HepG2 (cell line): ENCODE measurements around the gene APRT. TPM values are rescaled to one million over a fixed set of nuclear protein-coding genes. Genes with fewer than 3 reads are reported as not detected.

Experiments used
- ATAC-seq: fragments of 200-7000 bp; cut with Tn5 transposase; 3 replicates; pipeline ENCODE4 v1.9.1; 2020; ENCODE audit warnings: mild to moderate bottlenecking, moderate library complexity
- BruUV-seq: library from RNA; stranded (reverse); fragments of 400-500 nt; replicated peaks from 2 replicates; lab custom pipeline; 2021; lab: Mats Ljungman, UMichigan
- CTCF ChIA-PET: fragments of 300-600 bp; formaldehyde crosslinking; extraction: SDS; loops from one replicate; lab custom pipeline; 2021; ENCODE audit warnings: low total read pairs, inconsistent platforms, low intra/inter-chr PET ratio; lab: Yijun Ruan, JAX
- POLR2A ChIA-PET: fragments of 350-600 bp; sonication (Branson Sonifier 250); formaldehyde crosslinking; loops from one replicate; lab custom pipeline; 2020; ENCODE audit warnings: antibody characterized with exemption, inconsistent platforms; lab: Yijun Ruan, JAX
- DNase-seq: peaks from one replicate; pipeline ENCODE4 v3.0.0-alpha.2; 2015; ENCODE audit warnings: low spot score
- FAIRE-seq: peaks from 3 replicates; lab custom pipeline; 2011; peaks lifted over from hg19 to GRCh38; lab: Jason Lieb, UNC
- H2AFZ ChIP-seq: one replicate; pipeline ENCODE4 v1.6.1; 2011; ENCODE audit warnings: low read length, inconsistent platforms
- H3K27ac ChIP-seq: fragments of 300-600 bp; 3 replicates; pipeline ENCODE4 v1.8.0; 2011; ENCODE audit warnings: mixed run types, mild to moderate bottlenecking, mixed read lengths, low read length, inconsistent platforms; ENCODE audit not compliant: insufficient read depth; ENCODE audit errors: extremely low read length
- H3K27me3 ChIP-seq, 2 experiments: fragments of 200-600 bp in 1 of 2; 2 replicates in 1 of 2; 3 replicates in 1 of 2; pipeline versions ENCODE4 v1.6.0 to v1.8.0; 2011; ENCODE audit warnings: low read length in 2 of 2, mild to moderate bottlenecking in 2 of 2, moderate library complexity in 2 of 2, inconsistent platforms in 1 of 2; ENCODE audit not compliant: insufficient read depth in 2 of 2, control insufficient read depth in 1 of 2
- H3K36me3 ChIP-seq, 2 experiments: fragments of 200-600 bp in 1 of 2; replicated peaks in 1 of 2; 2 replicates in 1 of 2; 3 replicates in 1 of 2; pipeline versions ENCODE4 v1.5.1 to v1.8.0; 2011; ENCODE audit warnings: low read length in 2 of 2, inconsistent platforms in 1 of 2; ENCODE audit not compliant: insufficient read depth in 2 of 2, control insufficient read depth in 1 of 2
- H3K4me1 ChIP-seq: 2 replicates; pipeline ENCODE4 v1.5.1; 2012; ENCODE audit warnings: low read length, inconsistent platforms; ENCODE audit not compliant: insufficient read depth
- H3K4me2 ChIP-seq: 2 replicates; pipeline ENCODE4 v1.6.0; 2011; ENCODE audit warnings: low read depth, low read length, inconsistent platforms
- H3K4me3 ChIP-seq, 3 experiments: fragments of 200-600 bp in 1 of 3; sonication (generic), shearing (Covaris generic) in 1 of 3; replicated peaks in 1 of 3; 2 replicates each; pipeline ENCODE4 v1.5.1; 2011 to 2016; ENCODE audit warnings: low read length in 3 of 3, inconsistent platforms in 2 of 3, low read depth in 2 of 3, mild to moderate bottlenecking in 2 of 3, control low read depth in 1 of 3, mixed read lengths in 1 of 3; ENCODE audit not compliant: insufficient read depth in 1 of 3
- H3K79me2 ChIP-seq: one replicate; pipeline ENCODE4 v1.6.1; 2011; ENCODE audit warnings: low read length, inconsistent platforms; ENCODE audit not compliant: insufficient read depth
- H3K9ac ChIP-seq: 2 replicates; pipeline ENCODE4 v1.6.0; 2011; ENCODE audit warnings: mild to moderate bottlenecking, low read depth, low read length, inconsistent platforms; ENCODE audit not compliant: insufficient read depth
- H3K9me3 ChIP-seq: 2 replicates; pipeline ENCODE4 v1.5.1; 2012; ENCODE audit warnings: mild to moderate bottlenecking, low read length
- H4K20me1 ChIP-seq: 2 replicates; pipeline ENCODE4 v1.6.0; 2011; ENCODE audit warnings: inconsistent platforms, mild to moderate bottlenecking, low read length, moderate library complexity; ENCODE audit not compliant: insufficient read depth
- AGO2 ChIP-seq: fragments of 200-400 bp; formaldehyde crosslinking; optimal IDR thresholded peaks from 2 replicates; pipeline ENCODE3; 2017; ENCODE audit warnings: mild to moderate bottlenecking, low read depth, low read length, moderate library complexity
- CBX5 ChIP-seq: sonication (generic); formaldehyde crosslinking; IDR thresholded peaks from 2 replicates; pipeline ENCODE4 v1.4.0; 2020; ENCODE audit warnings: missing genetic modification reagents, borderline replicate concordance
- CREB1 ChIP-seq, 2 experiments: fragments of 450-650 bp in 1 of 2; IDR thresholded peaks; 2 replicates each; pipeline ENCODE4 v1.6.1; 2016 to 2017; ENCODE audit warnings: control low read depth in 1 of 2, mild to moderate bottlenecking in 1 of 2, missing compliant biosample characterization in 1 of 2, missing genetic modification characterization in 1 of 2
- KLF12 ChIP-seq: sonication (generic); formaldehyde crosslinking; IDR thresholded peaks from 2 replicates; pipeline ENCODE4 v1.4.0; 2020; ENCODE audit warnings: missing genetic modification reagents, borderline replicate concordance
- MYC ChIP-seq: sonication (generic); formaldehyde crosslinking; IDR thresholded peaks from 2 replicates; pipeline ENCODE4 v1.9.0; 2021; ENCODE audit warnings: missing genetic modification reagents, borderline replicate concordance
- POLR2AphosphoS2 ChIP-seq: IDR thresholded peaks from 2 replicates; pipeline ENCODE4 v1.6.1; 2011; ENCODE audit warnings: low read depth, low read length, improper control_type of control experiment
- POLR2G ChIP-seq: fragments of 200-400 bp; formaldehyde crosslinking; IDR thresholded peaks from 2 replicates; pipeline ENCODE4 v1.6.1; 2018; ENCODE audit warnings: mild to moderate bottlenecking, low read depth, low read length, moderate library complexity
- PRMT3 ChIP-seq: sonication (generic); formaldehyde crosslinking; IDR thresholded peaks from 2 replicates; pipeline ENCODE4 v1.8.1; 2022; ENCODE audit warnings: low read depth, mild to moderate bottlenecking, moderate library complexity, missing genetic modification reagents, borderline replicate concordance
- SMARCE1 ChIP-seq: fragments of 450-650 bp; IDR thresholded peaks from 2 replicates; pipeline ENCODE4 v1.6.1; 2017; ENCODE audit warnings: borderline replicate concordance
- SNRNP70 ChIP-seq: fragments of 200-400 bp; formaldehyde crosslinking; IDR thresholded peaks from 2 replicates; pipeline ENCODE4 v1.6.1; 2017; ENCODE audit warnings: mild to moderate bottlenecking, low read depth, low read length, moderate library complexity
- TARDBP ChIP-seq: sonication (generic); formaldehyde crosslinking; IDR thresholded peaks from 2 replicates; pipeline ENCODE4 v1.8.0; 2022; ENCODE audit warnings: mild to moderate bottlenecking, missing genetic modification reagents
- TMF1 ChIP-seq: sonication (generic); formaldehyde crosslinking; IDR thresholded peaks from 2 replicates; pipeline ENCODE4 v1.8.1; 2022; ENCODE audit warnings: low read depth, missing genetic modification reagents
- ZMAT3 ChIP-seq: sonication (generic); formaldehyde crosslinking; conservative IDR thresholded peaks from 2 replicates; pipeline ENCODE4 v1.7.0; 2021; ENCODE audit warnings: missing genetic modification reagents
- ZNF138 ChIP-seq: sonication (generic); formaldehyde crosslinking; IDR thresholded peaks from 2 replicates; pipeline ENCODE4 v1.5.0; 2020; ENCODE audit warnings: mild to moderate bottlenecking, low read depth, missing genetic modification reagents
- ZNF337 ChIP-seq: sonication (generic); formaldehyde crosslinking; IDR thresholded peaks from 2 replicates; pipeline ENCODE4 v1.5.1; 2020; ENCODE audit warnings: missing genetic modification reagents, low read depth, mild to moderate bottlenecking, borderline replicate concordance
- ZNF550 ChIP-seq: sonication (generic); formaldehyde crosslinking; IDR thresholded peaks from 2 replicates; pipeline ENCODE4 v1.4.0; 2020; ENCODE audit warnings: mild to moderate bottlenecking, missing genetic modification reagents, borderline replicate concordance
- WGBS: methylation state at CpG from one replicate; pipeline ENCODE4 v1.1.6; 2017; ENCODE audit warnings: low lambda C conversion rate; 5-methylcytosine and 5-hydroxymethylcytosine counted together
- in situ Hi-C: cut with HindIII; loops from 2 replicates; pipeline ENCODE4 v1.10.0; 2017; ENCODE audit warnings: low pct_unique_long_range_greater_than_20kb; ENCODE audit not compliant: extremely low pct_ligation_motif_present
- intact Hi-C: fragments of 100-400 bp; cut with micrococcal nuclease; formaldehyde crosslinking; loops from one replicate; pipeline ENCODE4 v1.10.0; 2022; ENCODE audit not compliant: unreplicated experiment
- polyA plus RNA-seq, 8 experiments: library from polyadenylated mRNA; depleted of rRNA in 3 of 8; stranded (reverse) in 7 of 8; unstranded in 1 of 8; fragments of >200 nt; fragmentation: Illumina TruSeq in 4 of 8; extraction: Trizol in 4 of 8; gene quantifications; 2 replicates each; pipeline versions ENCODE4 v1.2.1 to v1.2.3, GENCODE V29; 2011 to 2016; ENCODE audit warnings: low read depth in 4 of 8, missing spikeins in 1 of 8, mixed read lengths in 1 of 8; ENCODE audit not compliant: insufficient read depth in 1 of 8
- total RNA-seq, 5 experiments: library from RNA; depleted of rRNA; stranded (reverse); fragments of >200 nt; fragmentation: Illumina TruSeq; extraction: Trizol; gene quantifications; 2 replicates each; pipeline ENCODE4 v1.2.3, GENCODE V29; 2016; ENCODE audit warnings: low read depth in 1 of 5
- TF ChIP-seq, protein P1 (sequence below): sonication (generic); formaldehyde crosslinking; IDR thresholded peaks from 2 replicates; pipeline ENCODE4 v1.5.1; 2020; ENCODE audit warnings: mild to moderate bottlenecking, missing genetic modification reagents, borderline replicate concordance
- TF ChIP-seq, protein P2 (sequence below): sonication (generic); formaldehyde crosslinking; IDR thresholded peaks from 2 replicates; pipeline ENCODE4 v1.4.0; 2020; ENCODE audit warnings: missing genetic modification reagents, borderline replicate concordance
- TF ChIP-seq, protein P3 (sequence below): sonication (generic); formaldehyde crosslinking; IDR thresholded peaks from 2 replicates; pipeline ENCODE4 v1.8.1; 2023; ENCODE audit warnings: mild to moderate bottlenecking, missing genetic modification reagents, borderline replicate concordance

Gene APRT
- total and polyA plus RNA-seq, 2 of the 13 experiments (the other 11 are each of a cell fraction or from before 2014, with no cell fraction given), result 155 to 242 TPM

DNA sequence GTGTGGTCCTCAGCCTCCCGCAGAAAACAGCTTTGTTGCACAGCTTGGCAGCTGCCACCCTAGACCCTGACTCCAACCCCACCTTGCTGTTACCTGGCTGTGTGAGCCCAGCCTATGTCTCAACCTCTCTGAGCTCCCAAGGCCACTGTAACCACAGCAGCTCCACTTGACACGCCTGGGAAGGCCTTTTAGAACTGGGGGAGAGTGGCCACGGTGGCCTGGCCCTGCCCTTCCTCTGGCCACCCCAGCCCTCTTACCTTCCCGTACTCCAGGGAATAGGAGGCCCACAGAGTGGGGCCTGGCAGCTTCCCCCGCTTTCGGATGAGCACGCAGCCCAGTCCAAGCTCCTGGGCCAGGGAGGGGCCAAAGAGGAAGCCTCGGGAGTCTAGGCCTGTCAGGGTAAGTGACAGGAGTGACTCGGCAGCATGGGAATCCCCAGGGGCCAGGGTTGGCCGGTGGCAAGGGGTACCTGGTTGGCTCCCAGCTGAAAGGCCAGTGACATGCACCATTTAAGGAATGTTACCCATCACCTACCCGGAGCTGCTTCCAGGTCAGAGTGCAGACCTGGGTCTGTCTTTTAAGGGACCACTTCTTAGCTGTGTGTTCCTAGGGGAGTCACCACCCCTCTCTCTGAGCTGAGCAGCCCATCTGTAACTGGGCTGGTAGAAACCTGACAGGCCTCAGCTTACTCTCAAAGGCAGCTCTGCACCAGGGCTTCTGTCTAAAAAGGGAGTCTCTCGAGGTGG lies 1.4 kb downstream of the APRT start (continued):
- TF ChIP-seq, protein P1, sequence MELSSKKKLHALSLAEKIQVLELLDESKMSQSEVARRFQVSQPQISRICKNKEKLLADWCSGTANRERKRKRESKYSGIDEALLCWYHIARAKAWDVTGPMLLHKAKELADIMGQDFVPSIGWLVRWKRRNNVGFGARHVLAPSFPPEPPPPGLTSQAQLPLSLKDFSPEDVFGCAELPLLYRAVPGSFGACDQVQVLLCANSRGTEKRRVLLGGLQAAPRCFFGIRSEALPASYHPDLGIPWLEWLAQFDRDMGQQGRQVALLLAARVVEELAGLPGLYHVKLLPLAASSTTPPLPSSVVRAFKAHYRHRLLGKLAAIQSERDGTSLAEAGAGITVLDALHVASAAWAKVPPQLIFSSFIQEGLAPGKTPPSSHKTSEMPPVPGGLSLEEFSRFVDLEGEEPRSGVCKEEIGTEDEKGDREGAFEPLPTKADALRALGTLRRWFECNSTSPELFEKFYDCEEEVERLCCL (CRISPR knock-in tag), result no peak
- TF ChIP-seq, protein P2, sequence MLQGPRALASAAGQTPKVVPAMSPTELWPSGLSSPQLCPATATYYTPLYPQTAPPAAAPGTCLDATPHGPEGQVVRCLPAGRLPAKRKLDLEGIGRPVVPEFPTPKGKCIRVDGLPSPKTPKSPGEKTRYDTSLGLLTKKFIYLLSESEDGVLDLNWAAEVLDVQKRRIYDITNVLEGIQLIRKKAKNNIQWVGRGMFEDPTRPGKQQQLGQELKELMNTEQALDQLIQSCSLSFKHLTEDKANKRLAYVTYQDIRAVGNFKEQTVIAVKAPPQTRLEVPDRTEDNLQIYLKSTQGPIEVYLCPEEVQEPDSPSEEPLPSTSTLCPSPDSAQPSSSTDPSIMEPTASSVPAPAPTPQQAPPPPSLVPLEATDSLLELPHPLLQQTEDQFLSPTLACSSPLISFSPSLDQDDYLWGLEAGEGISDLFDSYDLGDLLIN, result no peak
- TF ChIP-seq ZNF550 (CRISPR knock-in tag), result no peak

DNA sequence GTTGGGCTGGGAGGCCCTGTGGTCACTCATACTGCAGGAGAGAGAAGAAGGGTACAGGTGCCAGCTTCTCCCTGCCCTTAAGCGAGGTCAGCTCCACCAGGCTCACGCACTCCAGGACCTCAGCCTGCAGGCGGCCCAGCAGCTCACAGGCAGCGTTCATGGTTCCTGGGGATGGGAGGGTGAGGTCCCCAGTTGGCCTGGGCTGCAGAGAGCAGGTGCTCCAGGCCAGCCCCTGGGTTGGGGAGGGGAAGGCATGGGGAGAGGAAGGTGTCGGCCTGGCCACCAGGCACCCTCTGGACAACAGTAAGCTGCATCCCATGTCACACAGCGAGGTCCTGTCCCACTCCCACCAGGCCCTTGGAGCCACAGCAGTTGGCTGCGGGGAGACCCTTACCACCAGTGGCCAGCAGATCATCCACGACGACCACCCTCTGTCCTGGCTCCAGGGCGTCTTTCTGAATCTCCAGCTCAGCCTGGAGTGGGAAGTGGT lies 2.0 kb downstream of the APRT start:
- ChIA-PET CTCF (no interaction called here), POLR2A (interaction anchor here (0.8 to 4.9 kb wide), 7 partner anchors 9 to 361 kb away, joined by 3 to 36 read pairs (median 11); partner anchors contain the start of genes CDH15, GALNS, PIEZO1 and TRAPPC2L)
- in situ Hi-C loops, result loop anchor here (5.0 kb wide), 1 partner anchor 48 kb away; the partner anchor contains the start of genes GALNS and TRAPPC2L
- Histone ChIP-seq H4K20me1 (peaks cover 14% of the 10 kb centered on the region; the same call in 1 of the 2 replicates), H3K9me3 (no peaks in the 10 kb centered on the region), H2AFZ (no peak overlapping the region), H3K79me2 (peaks cover 28% of the 10 kb centered on the region), H3K9ac (peak overlapping the region; percentile 90; the same call in 1 of the 2 replicates), H3K27me3 (no peaks in the 10 kb centered on the region), H3K4me1 (peaks cover 35% of the 10 kb centered on the region), H3K36me3 (peaks cover 15 to 43% of the 10 kb centered on the region in 2 experiments), H3K4me3 (peak overlapping the region in 1 of 3 experiments; percentile 90; a peak in 2 of 6 replicates), H3K4me2 (peak overlapping the region; percentile 98), H3K27ac (peak overlapping the region; percentile 76)
- no peak for FAIRE-seq
- intact Hi-C loops, result loop anchor here (5.0 kb wide), 1 partner anchor 52 kb away; no protein-coding TSS in a partner anchor
- DNase-seq, result no peak
- ATAC-seq, result no peak
- BruUV-seq, result TSS peak; percentile 52
- 91% methylated on average over 5 of the region's 10 CpGs for WGBS
- no peak for TF ChIP-seq ZMAT3 (CRISPR knock-in tag)
- 0 out of 2 replicates have a peak, but pooled peaks have one; percentile 22 for TF ChIP-seq TMF1 (CRISPR knock-in tag)
- TF ChIP-seq CREB1 (IDR thresholded peaks at IDR 0.05), result no peak
- no peak for TF ChIP-seq CREB1 (CRISPR knock-in tag; IDR thresholded peaks at IDR 0.05)
- no peak for TF ChIP-seq KLF12 (CRISPR knock-in tag)
- no peak for TF ChIP-seq POLR2AphosphoS2
- no peak; the same call in 1 of the 2 replicates for TF ChIP-seq CBX5
- peak; percentile 50 for TF ChIP-seq POLR2G
- peak; percentile 92 for TF ChIP-seq PRMT3 (CRISPR knock-in tag)
- no peak for TF ChIP-seq SMARCE1
- TF ChIP-seq AGO2, result peak; percentile 97
- TF ChIP-seq ZNF337, result no peak
- no peak; the same call in 1 of the 2 replicates for TF ChIP-seq ZNF138 (CRISPR knock-in tag)
- TF ChIP-seq, protein P3, sequence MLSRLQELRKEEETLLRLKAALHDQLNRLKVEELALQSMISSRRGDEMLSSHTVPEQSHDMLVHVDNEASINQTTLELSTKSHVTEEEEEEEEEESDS (CRISPR knock-in tag), result no peak
- TF ChIP-seq MYC, result no peak
- TF ChIP-seq TARDBP (CRISPR knock-in tag), result no peak
- no peak for TF ChIP-seq SNRNP70
